Parathyroid adenoma (tissue), 2 donors: Measurements from ENCODE around the gene IRGQ.

Experiments
- H2AFZ ChIP-seq: fragments of 300-600 bp; sonication (generic); one replicate; pipeline ENCODE4 v1.7.0; 2017; ENCODE audit warnings: antibody characterized with exemption, mild to moderate bottlenecking
- H3K27ac ChIP-seq: fragments of 300-600 bp; sonication (generic); one replicate; pipeline ENCODE4 v1.7.0; 2017
- H3K27me3 ChIP-seq: fragments of 300-600 bp; sonication (generic); one replicate; pipeline ENCODE4 v1.7.0; 2017; ENCODE audit warnings: low read length; ENCODE audit not compliant: control insufficient read depth, insufficient read depth
- H3K36me3 ChIP-seq: fragments of 300-600 bp; sonication (generic); one replicate; pipeline ENCODE4 v1.7.0; 2017; ENCODE audit warnings: low read length; ENCODE audit not compliant: control insufficient read depth, insufficient read depth
- H3K4me1 ChIP-seq: fragments of 300-600 bp; sonication (generic); one replicate; pipeline ENCODE4 v1.7.0; 2017; ENCODE audit warnings: control low read depth
- H3K4me2 ChIP-seq: fragments of 300-600 bp; sonication (generic); one replicate; pipeline ENCODE4 v1.7.0; 2017; ENCODE audit warnings: low read length
- H3K4me3 ChIP-seq: fragments of 300-600 bp; sonication (generic); one replicate; pipeline ENCODE4 v1.7.0; 2017; ENCODE audit warnings: low read depth, low read length
- H3K79me2 ChIP-seq: fragments of 300-600 bp; sonication (generic); one replicate; pipeline ENCODE4 v1.7.0; 2017; ENCODE audit warnings: control low read depth
- H3K9ac ChIP-seq: fragments of 300-600 bp; sonication (generic); one replicate; pipeline ENCODE4 v1.7.0; 2017; ENCODE audit warnings: mild to moderate bottlenecking
- H3K9me3 ChIP-seq: fragments of 300-600 bp; sonication (generic); one replicate; pipeline ENCODE4 v1.7.0; 2017; ENCODE audit warnings: low read length; ENCODE audit not compliant: control insufficient read depth
- TF ChIP-seq, protein P1 (sequence below): fragments of 300-600 bp; sonication (generic); IDR thresholded peaks from one replicate; pipeline ENCODE4 v1.7.0; 2017; ENCODE audit warnings: antibody characterized with exemption, mild to moderate bottlenecking
- donor health status: primary hyperparathyroidism.

The IRGQ gene

DNA sequence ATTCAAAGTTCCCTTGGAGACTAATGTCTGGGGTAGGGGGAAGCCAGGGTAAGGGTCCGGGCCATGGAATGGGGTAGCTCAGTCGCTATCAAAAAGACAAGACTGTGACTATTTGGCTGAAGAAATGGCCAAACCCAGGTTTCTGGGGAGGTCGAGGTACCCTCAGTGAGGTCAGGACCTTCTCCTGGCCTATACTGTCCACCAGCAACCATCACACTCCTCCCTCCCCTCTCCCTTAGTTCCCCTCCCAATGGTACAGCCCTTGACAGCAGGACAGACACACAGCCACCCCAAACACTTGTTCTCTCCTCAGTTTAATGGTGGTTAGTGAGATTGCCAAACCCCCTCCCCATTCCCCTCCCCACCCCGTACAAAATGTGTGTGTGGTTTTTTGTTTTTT is 26.1 kb upstream of the IRGQ start:
- TF ChIP-seq, protein P1, sequence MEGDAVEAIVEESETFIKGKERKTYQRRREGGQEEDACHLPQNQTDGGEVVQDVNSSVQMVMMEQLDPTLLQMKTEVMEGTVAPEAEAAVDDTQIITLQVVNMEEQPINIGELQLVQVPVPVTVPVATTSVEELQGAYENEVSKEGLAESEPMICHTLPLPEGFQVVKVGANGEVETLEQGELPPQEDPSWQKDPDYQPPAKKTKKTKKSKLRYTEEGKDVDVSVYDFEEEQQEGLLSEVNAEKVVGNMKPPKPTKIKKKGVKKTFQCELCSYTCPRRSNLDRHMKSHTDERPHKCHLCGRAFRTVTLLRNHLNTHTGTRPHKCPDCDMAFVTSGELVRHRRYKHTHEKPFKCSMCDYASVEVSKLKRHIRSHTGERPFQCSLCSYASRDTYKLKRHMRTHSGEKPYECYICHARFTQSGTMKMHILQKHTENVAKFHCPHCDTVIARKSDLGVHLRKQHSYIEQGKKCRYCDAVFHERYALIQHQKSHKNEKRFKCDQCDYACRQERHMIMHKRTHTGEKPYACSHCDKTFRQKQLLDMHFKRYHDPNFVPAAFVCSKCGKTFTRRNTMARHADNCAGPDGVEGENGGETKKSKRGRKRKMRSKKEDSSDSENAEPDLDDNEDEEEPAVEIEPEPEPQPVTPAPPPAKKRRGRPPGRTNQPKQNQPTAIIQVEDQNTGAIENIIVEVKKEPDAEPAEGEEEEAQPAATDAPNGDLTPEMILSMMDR: no peak
- no peaks in the 10 kb centered on the region for H3K9me3 ChIP-seq
- H3K27ac ChIP-seq: no peak overlapping the region
- no peak overlapping the region for H3K4me2 ChIP-seq
- no peak overlapping the region for H3K9ac ChIP-seq
- peaks cover 8% of the 10 kb centered on the region for H3K79me2 ChIP-seq
- no peak overlapping the region for H2AFZ ChIP-seq
- no peaks in the 10 kb centered on the region for H3K36me3 ChIP-seq
- peaks cover 3% of the 10 kb centered on the region for H3K4me1 ChIP-seq
- H3K4me3 ChIP-seq: no peak overlapping the region
- no peaks in the 10 kb centered on the region for H3K27me3 ChIP-seq

GRCh38 chr19:43620061-43621001 is 24.4 kb upstream of the IRGQ start:
- Histone ChIP-seq H3K36me3 (no peaks in the 10 kb centered on the region), H3K9ac (no peak overlapping the region), H3K4me1 (peaks cover 3% of the 10 kb centered on the region), H3K9me3 (no peaks in the 10 kb centered on the region), H3K27me3 (no peaks in the 10 kb centered on the region), H2AFZ (peak overlapping the region; percentile 92), H3K4me2 (peak overlapping the region; percentile 98), H3K4me3 (peak overlapping the region; percentile 80), H3K79me2 (peaks cover 8% of the 10 kb centered on the region), H3K27ac (peak overlapping the region; percentile 89)
- TF ChIP-seq, protein P1: no peak

DNA sequence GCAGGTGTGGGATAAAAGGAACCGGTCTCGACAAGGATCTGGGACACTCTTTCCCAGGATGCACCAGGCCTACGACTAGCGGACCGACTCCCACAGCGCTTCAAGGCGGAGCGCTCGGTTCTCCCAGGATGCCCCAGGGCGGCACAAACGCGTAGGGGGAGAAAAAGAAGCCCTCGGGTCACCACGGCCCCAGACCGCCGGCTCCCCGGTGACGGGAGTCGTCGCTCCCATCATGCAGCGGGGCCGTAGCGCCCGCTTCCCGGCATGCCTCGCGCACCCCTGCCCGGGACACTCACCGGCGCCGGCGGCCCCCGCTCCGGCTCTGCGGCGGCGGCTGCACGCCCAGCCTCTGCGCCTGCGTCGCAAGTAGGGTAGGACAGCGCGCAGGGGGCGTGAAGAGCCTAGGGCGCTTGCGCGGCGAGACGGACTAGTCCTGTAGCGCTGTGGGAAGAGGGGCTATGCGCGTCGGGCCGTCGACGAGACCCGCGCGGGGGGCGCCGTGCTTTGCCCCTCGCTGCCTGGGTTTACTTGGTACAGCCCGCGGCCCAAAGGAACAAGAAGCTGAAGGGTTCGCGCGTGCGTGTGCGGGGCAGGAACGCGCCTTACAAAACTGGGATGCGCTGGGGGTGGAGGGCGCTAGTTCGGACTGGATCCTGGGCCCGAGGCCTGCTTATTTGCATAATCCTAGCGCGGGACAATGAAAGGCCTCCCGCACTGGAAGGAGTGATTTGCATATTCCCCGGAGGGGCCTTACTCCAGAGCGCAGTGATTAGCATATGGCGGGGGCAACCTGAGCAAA is 23.5 kb upstream of the IRGQ start, which contains the start of gene ZNF428:
Gene ZNF428 (minus strand): TSS at position 368 of the 799 bp plus-strand sequence. CDS start 5,325 bp downstream, outside the sequence.
- Histone ChIP-seq H3K79me2 (peaks cover 8% of the 10 kb centered on the region), H3K4me1 (peaks cover 3% of the 10 kb centered on the region), H3K27me3 (no peaks in the 10 kb centered on the region), H3K4me2 (peak within 1 kb of the TSS; percentile 98), H3K36me3 (no peaks in the 10 kb centered on the region), H3K4me3 (peak within 1 kb of the TSS; percentile 80), H3K9me3 (no peaks in the 10 kb centered on the region), H3K27ac (peak within 1 kb of the TSS; percentile 89), H2AFZ (peak within 1 kb of the TSS; percentile 92), H3K9ac (peak within 1 kb of the TSS; percentile 79)
- TF ChIP-seq, protein P1: no peak

- TF ChIP-seq, protein P1: no peak
- no peaks in the 10 kb centered on the region for H3K9me3 ChIP-seq
- peak overlapping the region; percentile 80 for H3K4me3 ChIP-seq
- peak overlapping the region; percentile 92 for H2AFZ ChIP-seq
- H3K4me2 ChIP-seq: peak overlapping the region; percentile 98
- peak overlapping the region; percentile 79 for H3K9ac ChIP-seq
- peak overlapping the region; percentile 89 for H3K27ac ChIP-seq
- no peaks in the 10 kb centered on the region for H3K36me3 ChIP-seq
- H3K79me2 ChIP-seq: peaks cover 8% of the 10 kb centered on the region
- peaks cover 3% of the 10 kb centered on the region for H3K4me1 ChIP-seq
- no peaks in the 10 kb centered on the region for H3K27me3 ChIP-seq
Observed at GRCh38 chr19:43618921-43619261, 23.0 kb upstream of the IRGQ start.
